Stimulated activated CD4-positive, alpha-beta T cell treated with anti-CD3 and anti-CD28 coated beads, Interleukin-1b, Interleukin-23, amount 100 ng/mL, for 1 hour (primary cell): Measurements from ENCODE around the gene ESRRA.
A peak's percentile ranks its signal among the peaks of the same experiment; 100 is the strongest.
"Not testable (repeated sequence)": the region's sequence is repeated elsewhere in the genome, so short reads cannot be mapped to it uniquely, and the experiment has no call there.

Experiments used
- DNase-seq, 2 donors: peaks; one replicate each; pipeline ENCODE4 v3.0.0-alpha.2; 2020; ENCODE audit warnings: low read depth in 2 of 2

ESRRA gene

GRCh38 chr11:64313491-64314145 is 8.3 kb downstream of the ESRRA start:
- no peak for DNase-seq

GRCh38 chr11:64314146-64314804 is 9.0 kb downstream of the ESRRA start:
- no peak for DNase-seq

GRCh38 chr11:64314805-64315561 is 9.7 kb downstream of the ESRRA start:
- no peak for DNase-seq

- DNase-seq = not testable (repeated sequence)
These were observed 10.6 kb downstream of the ESRRA start for GRCh38 chr11:64315667-64316526.

GRCh38 chr11:64316672-64317324 is 11.5 kb downstream of the ESRRA start:
- no peak for DNase-seq

GRCh38 chr11:64317325-64317960 is 12.1 kb downstream of the ESRRA start, which contains the start of gene TRMT112:
Gene TRMT112 (minus strand): TSS chr11:64317559. CDS start chr11:64317526, 33 bp downstream.
- peak; percentile 79 to 93 for DNase-seq

GRCh38 chr11:64317961-64318765 is 12.8 kb downstream of the ESRRA start, which contains the start of gene PRDX5:
Gene PRDX5 (plus strand): TSS chr11:64318121. CDS start chr11:64318216, 95 bp downstream.
- peak; percentile 83 to 90 for DNase-seq

GRCh38 chr11:64318766-64319761 is 13.7 kb downstream of the ESRRA start:
- DNase-seq = no peak

- no peak for DNase-seq
These were observed 15.2 kb downstream of the ESRRA start for GRCh38 chr11:64320556-64320955.

- no peak for DNase-seq
These were observed 15.7 kb downstream of the ESRRA start for GRCh38 chr11:64321026-64321425.

GRCh38 chr11:64321533-64321932 is 16.2 kb downstream of the ESRRA start:
- DNase-seq = no peak

- DNase-seq = no peak
These were observed 17.6 kb downstream of the ESRRA start for GRCh38 chr11:64322925-64323260.

- no peak for DNase-seq
These were observed 18.0 kb downstream of the ESRRA start for GRCh38 chr11:64323373-64323772.

GRCh38 chr11:64323984-64324383 is 18.7 kb downstream of the ESRRA start:
- DNase-seq = not testable (repeated sequence)

GRCh38 chr11:64324692-64325469 is 19.6 kb downstream of the ESRRA start:
- no peak for DNase-seq

GRCh38 chr11:64327375-64327774 is 22.1 kb downstream of the ESRRA start:
- no peak for DNase-seq

GRCh38 chr11:64327993-64328392 is 22.7 kb downstream of the ESRRA start:
- no peak for DNase-seq

- DNase-seq = no peak
These were observed 25.6 kb downstream of the ESRRA start for GRCh38 chr11:64330888-64331287.
